MM.1S (cell line): ENCODE results near the gene TMEM154.

Experiments
- EZH2 ChIP-seq: fragments of 300-600 bp; sonication (generic); optimal IDR thresholded peaks from 2 replicates; pipeline ENCODE3; 2017; ENCODE audit warnings: low read depth, mild to moderate bottlenecking, antibody characterized with exemption, low read length, mixed read lengths
- TF ChIP-seq, protein P1 (sequence below): fragments of 300-600 bp; sonication (generic); IDR thresholded peaks from 2 replicates; pipeline ENCODE4 v1.5.1; 2016; ENCODE audit warnings: antibody characterized with exemption, low read length, mixed read lengths

GRCh38 chr4:152609481-152609880 is 70.3 kb downstream of the TMEM154 start:
- TF ChIP-seq, protein P1, sequence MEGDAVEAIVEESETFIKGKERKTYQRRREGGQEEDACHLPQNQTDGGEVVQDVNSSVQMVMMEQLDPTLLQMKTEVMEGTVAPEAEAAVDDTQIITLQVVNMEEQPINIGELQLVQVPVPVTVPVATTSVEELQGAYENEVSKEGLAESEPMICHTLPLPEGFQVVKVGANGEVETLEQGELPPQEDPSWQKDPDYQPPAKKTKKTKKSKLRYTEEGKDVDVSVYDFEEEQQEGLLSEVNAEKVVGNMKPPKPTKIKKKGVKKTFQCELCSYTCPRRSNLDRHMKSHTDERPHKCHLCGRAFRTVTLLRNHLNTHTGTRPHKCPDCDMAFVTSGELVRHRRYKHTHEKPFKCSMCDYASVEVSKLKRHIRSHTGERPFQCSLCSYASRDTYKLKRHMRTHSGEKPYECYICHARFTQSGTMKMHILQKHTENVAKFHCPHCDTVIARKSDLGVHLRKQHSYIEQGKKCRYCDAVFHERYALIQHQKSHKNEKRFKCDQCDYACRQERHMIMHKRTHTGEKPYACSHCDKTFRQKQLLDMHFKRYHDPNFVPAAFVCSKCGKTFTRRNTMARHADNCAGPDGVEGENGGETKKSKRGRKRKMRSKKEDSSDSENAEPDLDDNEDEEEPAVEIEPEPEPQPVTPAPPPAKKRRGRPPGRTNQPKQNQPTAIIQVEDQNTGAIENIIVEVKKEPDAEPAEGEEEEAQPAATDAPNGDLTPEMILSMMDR = no peak
- no peak for TF ChIP-seq EZH2
